ENCODE results near the gene OLFM1.
"Not testable (repeated sequence)": the region's sequence is repeated elsewhere in the genome, so short reads cannot be mapped to it uniquely, and the experiment has no call there.

The OLFM1 gene

DNA sequence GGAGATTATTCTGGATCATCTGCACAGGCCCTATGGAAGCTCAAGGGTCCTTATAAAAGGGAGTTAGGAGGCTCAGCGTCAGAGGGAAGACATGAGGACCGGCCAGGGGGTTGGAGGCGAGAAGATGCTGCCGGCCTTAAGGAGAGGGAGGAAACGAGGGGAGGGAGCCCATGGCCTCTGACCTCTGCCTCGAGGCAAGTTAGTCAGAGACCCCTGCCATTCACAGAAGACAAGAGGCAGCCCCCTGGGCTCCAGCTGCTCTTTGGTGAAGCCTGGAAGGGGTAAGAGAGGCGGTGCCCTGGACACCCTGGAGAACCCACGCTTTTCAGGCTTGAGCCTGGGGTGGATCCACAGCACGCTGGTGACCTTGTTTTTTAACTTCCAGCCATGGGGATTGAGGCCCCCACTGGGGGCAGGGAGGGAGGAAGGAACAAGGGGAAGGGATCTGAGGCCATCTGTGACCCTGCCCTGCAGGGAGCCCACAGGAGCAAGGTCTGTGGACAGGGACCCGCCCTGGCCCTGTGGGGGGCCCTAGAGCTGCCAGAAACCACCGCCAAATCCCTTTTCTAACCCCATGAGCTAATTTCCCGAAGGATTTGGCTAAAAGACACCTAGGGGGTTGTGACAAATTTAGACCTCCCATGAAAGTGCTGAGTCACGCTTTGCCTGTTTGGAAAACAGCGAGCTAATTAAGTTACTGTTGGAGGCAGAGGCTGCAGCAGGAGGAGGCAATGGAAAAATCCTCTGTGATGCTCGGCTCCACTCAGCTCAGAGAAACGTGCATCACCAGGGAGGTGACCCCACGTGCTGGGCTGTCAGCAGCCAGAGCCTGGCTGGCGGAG, 49.7 kb downstream of the OLFM1 start:
- no peak for DNase-seq

DNA sequence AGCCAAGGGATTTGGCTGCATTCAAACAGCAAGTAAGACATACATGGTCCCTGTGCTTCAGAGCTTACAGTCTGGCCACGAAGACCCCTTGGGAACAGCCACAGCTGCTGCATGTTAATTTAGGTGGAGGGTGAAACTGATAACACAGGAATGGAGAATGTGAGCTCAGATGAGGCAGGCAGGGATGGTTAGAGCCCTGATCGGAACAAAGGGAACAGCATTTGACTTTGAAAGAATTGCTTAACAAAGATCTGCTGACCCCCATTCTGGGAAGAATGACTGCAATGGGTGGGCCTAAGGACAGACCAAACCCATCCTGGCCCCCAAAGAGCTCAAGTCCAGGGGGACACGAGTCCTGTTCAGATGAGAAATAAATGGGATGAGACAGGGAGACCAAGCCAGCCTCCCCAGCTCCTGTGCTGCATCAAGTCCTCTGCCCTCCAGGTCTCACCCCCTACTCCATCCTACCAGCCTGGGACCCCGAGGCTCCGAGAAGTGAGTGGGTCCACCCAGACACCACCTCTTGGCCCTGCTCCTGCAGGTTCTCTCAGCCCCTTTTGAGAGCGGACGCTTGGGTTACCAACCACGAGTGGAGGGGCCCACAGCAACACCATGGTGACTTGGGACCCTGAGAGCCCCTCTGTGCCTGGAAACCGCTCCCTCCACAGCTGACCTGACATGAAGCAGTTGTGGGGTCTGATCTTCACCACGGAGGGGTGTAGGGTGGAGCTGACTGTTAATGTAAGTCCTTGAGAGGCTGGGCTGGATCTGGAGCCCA, 50.8 kb downstream of the OLFM1 start:
- DNase-seq: no peak

GRCh38 chr9:135139366-135139959, 52.0 kb downstream of the OLFM1 start:
- no peak for DNase-seq

DNA sequence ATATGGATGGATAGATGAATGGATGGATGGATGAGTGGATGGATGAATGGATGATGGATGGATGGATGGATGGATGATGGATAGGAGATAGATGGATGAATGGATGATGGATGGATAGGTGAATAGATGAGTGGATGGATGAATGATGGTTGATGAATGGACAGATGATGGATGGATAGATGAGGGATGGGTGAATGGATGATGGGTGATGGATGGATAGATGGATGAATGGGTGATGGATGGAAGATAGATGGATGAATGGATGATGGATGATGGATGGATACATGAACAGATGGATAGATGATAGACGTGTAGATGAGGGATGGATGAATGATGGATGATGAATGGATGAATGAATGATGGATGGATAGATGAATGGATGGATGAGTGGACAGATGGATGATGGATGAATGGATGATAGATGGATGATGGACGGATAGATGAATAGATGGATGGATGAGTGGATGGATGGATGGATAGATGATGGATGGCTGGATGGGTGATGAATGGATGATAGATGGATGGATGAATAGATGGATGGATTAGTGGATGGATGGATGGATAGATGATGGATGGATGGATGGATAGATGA, 53.8 kb downstream of the OLFM1 start:
- DNase-seq: no peak

- no peak for DNase-seq
These were observed 57.2 kb downstream of the OLFM1 start for GRCh38 chr9:135144581-135145170.

DNA sequence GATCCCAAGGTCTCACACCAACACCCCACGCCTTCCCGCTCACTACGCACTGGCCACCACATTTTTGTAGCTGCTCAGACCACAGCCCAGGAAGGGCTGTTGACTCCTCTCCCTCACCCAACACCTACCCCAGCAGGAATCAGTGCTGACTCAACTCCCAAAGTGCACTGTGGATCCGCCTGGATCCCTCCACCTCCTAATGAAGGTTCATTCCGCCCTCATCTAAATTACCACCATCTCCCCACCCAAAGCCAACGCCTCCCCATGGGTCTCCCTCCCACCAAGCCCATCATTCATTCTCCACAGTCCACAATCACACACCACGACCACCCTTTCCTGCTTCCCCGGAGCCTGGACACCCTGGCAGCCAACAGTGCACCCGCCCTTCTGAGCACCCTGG, 57.8 kb downstream of the OLFM1 start:
- no peak for DNase-seq

DNA sequence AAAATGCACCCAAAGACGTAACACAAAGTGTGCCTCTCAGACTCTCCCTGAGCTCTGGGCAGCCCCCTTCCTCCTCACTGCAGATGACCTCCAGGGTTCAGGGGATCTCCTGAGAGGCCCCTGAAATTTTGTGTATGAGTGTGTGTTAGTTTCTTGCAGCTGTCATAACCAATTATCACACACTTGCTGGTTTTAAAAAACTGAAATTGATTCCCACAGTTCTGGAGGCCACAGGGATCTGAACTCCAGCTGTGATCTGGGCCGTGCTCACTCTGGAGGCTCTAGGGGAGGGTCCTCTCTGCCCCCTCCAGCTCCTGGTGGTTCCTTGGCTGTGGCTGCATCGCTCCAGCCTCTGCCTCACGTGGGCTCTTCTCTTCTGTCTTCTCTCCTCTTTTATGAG, 58.8 kb downstream of the OLFM1 start:
- DNase-seq: no peak

DNA sequence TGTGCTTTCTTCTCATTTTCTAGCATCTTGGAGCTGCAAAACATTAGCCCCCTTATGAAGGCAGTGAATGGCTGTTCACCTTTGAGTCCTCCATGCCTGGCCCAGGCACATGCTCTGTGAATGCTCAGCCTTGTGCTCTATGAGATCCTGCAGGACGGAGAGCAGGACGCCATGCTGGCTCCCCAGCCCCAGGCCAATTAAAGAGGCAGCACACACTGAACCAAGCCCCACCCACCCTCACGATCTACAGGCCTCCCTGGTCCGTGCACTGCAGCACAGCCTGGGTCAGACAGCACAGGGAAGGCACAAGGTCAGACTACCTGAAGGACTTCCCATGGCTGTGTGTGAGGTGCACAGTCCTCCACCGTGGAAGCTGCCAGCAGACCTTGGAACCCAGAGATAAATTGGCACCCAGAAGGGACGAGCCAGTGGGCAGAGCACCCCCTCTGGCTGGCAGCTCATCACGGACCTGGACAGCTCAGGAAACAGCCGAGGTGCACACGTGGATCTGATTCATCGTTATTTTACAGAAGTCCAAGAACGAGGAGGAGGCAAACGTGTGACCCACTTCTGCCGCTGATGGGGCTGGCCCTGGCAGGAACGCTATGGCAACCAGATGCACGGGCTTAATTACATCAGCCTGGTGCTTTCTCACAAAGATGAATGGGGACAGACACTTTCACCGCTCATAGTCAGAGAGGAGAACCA, 59.5 kb downstream of the OLFM1 start:
- DNase-seq: no peak

- no peak for DNase-seq
These were observed 60.0 kb downstream of the OLFM1 start for GRCh38 chr9:135147474-135147805.

DNA sequence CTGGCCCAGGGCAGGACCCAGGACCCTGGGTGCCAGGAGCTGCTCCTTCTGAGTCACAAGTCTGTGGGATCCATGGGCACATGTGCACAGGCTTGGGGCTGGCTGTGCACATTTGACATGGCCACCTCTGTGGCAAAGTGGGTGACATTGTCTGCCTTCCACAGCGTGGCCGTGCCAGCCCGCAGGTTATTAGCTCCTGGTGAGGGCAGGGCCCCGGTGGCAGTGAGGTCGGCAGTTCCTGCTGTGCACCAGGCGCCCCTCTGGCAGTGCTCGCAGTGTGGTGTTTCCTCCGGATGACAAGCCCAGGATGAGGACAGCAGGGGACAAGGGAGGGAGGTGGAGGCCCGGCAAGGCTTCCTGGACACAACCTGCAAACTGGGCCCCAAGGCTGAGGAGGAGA, 60.5 kb downstream of the OLFM1 start:
- DNase-seq: no peak

- no peak for DNase-seq
These were observed 60.9 kb downstream of the OLFM1 start for GRCh38 chr9:135148386-135148785.

- DNase-seq: not testable (repeated sequence)
These were observed 62.4 kb downstream of the OLFM1 start for GRCh38 chr9:135149901-135150300.

DNA sequence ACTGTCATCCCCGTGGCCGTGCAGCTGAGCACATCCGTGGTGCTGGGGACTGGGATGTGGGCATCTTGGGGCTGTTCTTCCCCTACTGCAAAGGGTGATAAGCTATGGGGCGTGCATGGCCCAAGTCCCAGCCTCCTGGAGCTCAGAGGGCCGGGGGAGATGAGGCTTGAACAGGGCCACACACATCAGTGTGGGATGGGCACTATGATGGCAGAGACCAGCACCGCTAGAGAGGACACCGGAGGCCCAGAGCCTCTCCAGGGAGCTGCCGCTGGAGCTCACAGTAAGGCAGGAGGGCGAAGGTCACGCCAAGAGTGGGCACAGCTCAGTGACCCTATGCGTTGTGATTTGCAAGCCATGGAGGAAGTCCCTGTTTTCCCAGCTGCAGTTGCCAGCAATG, 63.5 kb downstream of the OLFM1 start:
- DNase-seq: no peak

DNA sequence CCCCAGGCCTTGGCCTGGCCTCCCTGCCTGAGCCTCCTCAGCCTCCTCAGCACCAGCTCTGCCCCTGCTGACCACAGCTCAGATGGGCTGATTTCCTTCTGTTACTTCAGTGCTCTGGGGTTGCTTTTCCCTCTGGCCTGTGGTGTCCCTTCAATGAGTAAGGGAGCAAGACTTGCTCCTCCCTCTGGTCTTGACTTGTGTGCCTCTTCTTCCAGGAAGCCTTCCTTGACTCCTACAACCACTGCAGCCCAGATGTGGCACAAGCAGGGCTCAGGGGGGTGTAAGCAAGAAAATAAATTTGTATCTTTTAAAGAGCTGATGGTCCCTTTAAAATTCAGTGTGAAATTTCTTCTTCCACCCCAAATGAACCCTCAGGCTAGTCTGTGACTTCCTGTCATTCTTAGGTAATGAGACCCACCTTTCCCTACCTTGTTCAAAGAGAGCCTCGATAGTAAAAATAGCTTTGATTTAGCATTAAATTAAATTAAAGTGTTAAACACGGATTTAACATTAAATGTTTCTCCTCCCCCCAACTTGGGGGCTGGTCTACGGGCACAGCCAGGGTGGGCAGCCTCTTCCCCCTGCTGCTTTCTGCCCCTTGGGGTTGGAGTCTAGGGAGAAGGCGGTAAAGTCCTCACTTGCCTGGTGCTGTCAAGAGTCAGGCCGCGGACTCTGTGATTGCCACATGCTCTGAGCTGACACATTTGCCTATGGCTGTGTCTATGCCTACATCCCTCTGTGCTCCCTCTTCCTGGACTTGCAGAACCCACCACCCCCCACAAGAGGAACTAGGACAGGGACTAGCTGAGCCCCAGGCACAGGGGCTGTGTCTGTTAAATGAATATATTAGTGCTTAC, 64.5 kb downstream of the OLFM1 start:
- no peak for DNase-seq

GRCh38 chr9:135152614-135153334, 65.3 kb downstream of the OLFM1 start:
- no peak for DNase-seq

GRCh38 chr9:135154050-135154615, 66.7 kb downstream of the OLFM1 start:
- no peak for DNase-seq

DNA sequence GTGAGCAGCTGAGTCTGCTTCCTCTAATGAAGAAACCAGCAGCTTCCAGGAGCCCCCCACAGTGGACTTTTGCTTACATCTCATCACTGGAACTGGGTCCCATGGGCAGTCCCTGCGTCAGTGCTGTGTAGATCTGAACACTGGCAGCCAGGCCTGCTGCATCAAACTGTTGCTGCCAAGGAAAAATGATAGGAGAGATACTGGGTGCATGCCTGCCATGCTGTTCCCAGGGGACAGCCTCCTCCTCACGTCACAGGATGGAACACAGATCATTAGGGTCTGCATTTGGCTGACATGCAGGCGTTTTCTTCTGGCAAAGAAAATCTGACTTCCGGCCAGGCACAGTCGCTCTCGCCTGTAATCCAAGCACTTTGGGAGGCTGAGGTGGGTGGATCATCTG, 67.9 kb downstream of the OLFM1 start:
- DNase-seq: no peak

- no peak for DNase-seq
These were observed 69.3 kb downstream of the OLFM1 start for GRCh38 chr9:135156525-135157510.
